ENCODE measurements around the gene ZYG11B.
A peak's percentile ranks its signal among the peaks of the same experiment; 100 is the strongest.
"Not testable (repeated sequence)": the region's sequence is repeated elsewhere in the genome, so short reads cannot be mapped to it uniquely, and the experiment has no call there.

ZYG11B gene

DNA sequence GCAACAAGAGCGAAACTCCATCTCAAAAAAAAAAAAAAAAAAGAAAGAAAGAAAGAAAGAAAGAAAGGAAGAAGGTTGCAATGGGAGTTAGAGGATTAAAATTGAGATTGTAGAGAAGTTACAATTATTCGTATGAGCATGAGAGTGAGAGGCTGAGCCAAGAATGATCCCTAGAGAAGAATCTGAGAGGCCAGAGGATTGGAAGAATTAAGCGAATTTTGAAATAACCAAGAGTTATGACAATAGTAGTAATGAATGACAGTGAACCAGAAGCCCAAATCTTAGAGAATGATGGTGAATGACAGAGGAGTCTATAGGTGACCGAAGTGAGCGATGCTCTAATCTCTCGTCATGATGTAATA lies 369 bp upstream of the ZYG11B start:
- H3K4me3 ChIP-seq (ENCODE audit: low read depth, low read length): peak overlapping the region; percentile 37
- ChIA-PET POLR2A (interaction anchor here (0.8 to 1.3 kb wide), 2 partner anchors 12 to 40 kb away, joined by 3 read pairs; no protein-coding TSS in a partner anchor), CTCF (interaction anchor here (1.2 to 2.0 kb wide), 2 partner anchors 26 to 461 kb away, joined by 4 to 6 read pairs; no protein-coding TSS in a partner anchor)
- no peak for DNase-seq (ENCODE audit: low read depth, low spot score)
- TF ChIP-seq, protein P1, sequence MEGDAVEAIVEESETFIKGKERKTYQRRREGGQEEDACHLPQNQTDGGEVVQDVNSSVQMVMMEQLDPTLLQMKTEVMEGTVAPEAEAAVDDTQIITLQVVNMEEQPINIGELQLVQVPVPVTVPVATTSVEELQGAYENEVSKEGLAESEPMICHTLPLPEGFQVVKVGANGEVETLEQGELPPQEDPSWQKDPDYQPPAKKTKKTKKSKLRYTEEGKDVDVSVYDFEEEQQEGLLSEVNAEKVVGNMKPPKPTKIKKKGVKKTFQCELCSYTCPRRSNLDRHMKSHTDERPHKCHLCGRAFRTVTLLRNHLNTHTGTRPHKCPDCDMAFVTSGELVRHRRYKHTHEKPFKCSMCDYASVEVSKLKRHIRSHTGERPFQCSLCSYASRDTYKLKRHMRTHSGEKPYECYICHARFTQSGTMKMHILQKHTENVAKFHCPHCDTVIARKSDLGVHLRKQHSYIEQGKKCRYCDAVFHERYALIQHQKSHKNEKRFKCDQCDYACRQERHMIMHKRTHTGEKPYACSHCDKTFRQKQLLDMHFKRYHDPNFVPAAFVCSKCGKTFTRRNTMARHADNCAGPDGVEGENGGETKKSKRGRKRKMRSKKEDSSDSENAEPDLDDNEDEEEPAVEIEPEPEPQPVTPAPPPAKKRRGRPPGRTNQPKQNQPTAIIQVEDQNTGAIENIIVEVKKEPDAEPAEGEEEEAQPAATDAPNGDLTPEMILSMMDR (IDR thresholded peaks at IDR 0.05; ENCODE audit: insufficient read depth, low read length, missing control alignments): no peak

DNA sequence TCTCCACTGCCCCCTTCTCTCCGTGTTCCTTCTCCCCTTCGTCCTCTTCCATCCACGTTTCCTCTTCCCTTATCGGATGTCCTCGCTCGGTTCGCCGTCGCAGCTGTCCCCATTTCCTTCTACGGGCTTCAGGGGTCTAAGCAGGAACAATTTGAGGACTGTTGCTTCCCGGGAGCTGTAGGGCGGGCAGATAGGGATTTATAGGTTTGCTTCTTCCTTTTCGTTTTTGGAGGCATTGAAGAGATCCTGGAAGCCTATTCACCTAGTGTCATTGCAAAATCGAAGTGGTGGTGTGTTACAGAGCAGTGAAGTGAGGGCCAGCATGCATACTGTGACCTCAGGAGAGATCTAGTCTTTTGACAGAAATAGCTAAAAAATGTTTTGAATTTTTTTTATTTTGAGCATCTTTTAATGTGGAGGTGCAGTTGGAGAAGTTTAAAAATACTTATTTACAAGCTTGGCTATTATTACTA lies 897 bp downstream of the ZYG11B start:
- ChIA-PET POLR2A (interaction anchor here (0.7 to 1.3 kb wide), 2 partner anchors 11 kb away, joined by 3 to 5 read pairs; no protein-coding TSS in a partner anchor), CTCF (interaction anchor here (1.2 to 2.2 kb wide), 6 partner anchors 10 to 459 kb away, joined by 3 to 12 read pairs (median 4); no protein-coding TSS in a partner anchor)
- no peak for DNase-seq (ENCODE audit: low read depth, low spot score)
- H3K4me3 ChIP-seq (ENCODE audit: low read depth, low read length): peak overlapping the region; percentile 88
- TF ChIP-seq, protein P1 (IDR thresholded peaks at IDR 0.05; ENCODE audit: insufficient read depth, low read length, missing control alignments): no peak

DNA sequence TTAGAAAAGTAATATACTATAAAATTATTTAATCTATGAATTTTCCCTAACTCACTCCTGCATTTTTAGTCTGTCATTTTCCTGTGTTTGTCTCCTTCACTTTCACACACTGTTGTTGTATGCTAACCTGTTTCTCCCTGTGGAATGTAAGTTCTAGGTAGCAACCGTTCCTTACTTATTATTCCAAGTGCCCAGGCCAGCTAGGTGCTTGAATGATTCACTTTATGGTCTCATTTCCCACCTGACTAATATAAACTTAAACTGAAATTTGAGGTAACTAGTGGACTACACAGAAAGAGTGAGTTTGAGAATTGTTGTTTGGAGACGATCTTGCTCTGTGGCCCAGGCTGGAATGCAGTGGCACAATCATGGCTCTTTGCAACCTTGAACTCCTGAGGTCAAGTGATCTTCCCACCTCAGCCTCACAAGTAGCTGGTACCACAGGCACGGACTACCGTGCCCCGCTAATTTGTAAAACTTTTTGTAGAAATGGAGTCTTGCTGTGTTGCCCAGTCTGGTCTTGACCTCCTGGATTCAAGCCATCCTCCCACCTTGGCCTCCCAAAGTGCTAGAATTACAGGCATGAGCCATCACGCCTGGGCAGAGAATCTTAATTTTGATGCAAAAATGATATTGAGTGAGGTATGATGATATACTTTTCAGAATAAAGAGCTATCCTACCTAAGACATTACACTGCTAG lies 1.9 kb downstream of the ZYG11B start:
- POLR2A ChIA-PET: interaction anchor here (0.7 kb wide), 1 partner anchor 10 kb away, joined by 5 read pairs; no protein-coding TSS in a partner anchor

DNA sequence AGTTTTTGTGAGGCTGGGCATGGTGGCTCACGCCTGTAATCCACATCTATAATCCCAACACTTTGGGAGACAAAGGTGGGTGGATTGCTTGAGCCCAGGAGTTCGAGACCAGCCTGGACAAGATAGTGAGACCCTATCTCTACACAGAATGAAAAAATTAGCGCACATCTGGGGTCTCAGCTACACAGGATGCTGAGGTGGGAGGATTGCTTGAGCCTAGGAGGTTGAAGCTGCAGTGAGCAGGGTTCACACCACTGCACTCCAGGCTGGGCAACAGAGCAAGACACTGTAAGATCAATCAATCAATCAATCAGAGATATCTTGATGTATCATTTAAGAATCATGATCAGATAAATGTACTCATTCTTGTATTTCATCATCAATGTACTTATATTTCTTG lies 7.1 kb downstream of the ZYG11B start:
- TF ChIP-seq, protein P1 (IDR thresholded peaks at IDR 0.05; ENCODE audit: insufficient read depth, low read length, missing control alignments): no peak
- ChIA-PET CTCF (interaction anchor here (1.2 to 1.5 kb wide), 2 partner anchors 15 kb away, joined by 3 to 4 read pairs; no protein-coding TSS in a partner anchor), POLR2A (no interaction called here)
- no peak for DNase-seq (ENCODE audit: low read depth, low spot score)
- H3K4me3 ChIP-seq (ENCODE audit: low read depth, low read length): no peak overlapping the region

More for the DNA sequence above, 1.9 kb downstream of the ZYG11B start:
- CTCF ChIA-PET: interaction anchor here (1.0 to 2.2 kb wide), 7 partner anchors 9 to 454 kb away, joined by 3 to 12 read pairs (median 4); no protein-coding TSS in a partner anchor
- peak overlapping the region; percentile 27 for H3K4me3 ChIP-seq (ENCODE audit: low read depth, low read length)
- no peak for DNase-seq (ENCODE audit: low read depth, low spot score)
- TF ChIP-seq, protein P1 (IDR thresholded peaks at IDR 0.05; ENCODE audit: insufficient read depth, low read length, missing control alignments): no peak

DNA sequence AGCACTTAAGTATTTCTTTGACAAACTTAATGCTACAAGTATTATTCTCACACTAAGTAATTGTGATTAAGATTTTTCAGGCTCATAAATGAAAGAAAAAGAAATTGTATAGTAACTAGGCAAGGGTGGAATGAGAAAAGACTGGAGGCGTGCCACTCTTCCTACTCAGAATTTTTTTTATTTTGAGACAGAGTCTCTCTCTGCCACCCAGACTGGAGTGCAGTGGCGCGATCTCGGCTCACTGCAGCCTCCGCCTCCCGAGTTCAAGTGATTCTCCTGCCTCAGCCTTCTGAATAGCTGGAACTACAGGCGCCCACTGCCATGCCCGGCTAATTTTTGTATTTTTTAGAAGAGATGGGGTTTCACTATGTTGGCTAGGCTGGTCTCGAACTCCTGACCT lies 9.1 kb downstream of the ZYG11B start:
- H3K4me3 ChIP-seq (ENCODE audit: low read depth, low read length); POLR2A ChIA-PET; DNase-seq (ENCODE audit: low read depth, low spot score): not testable (repeated sequence)
- CTCF ChIA-PET: interaction anchor here (1.3 kb wide), 1 partner anchor 8 kb away, joined by 5 read pairs; no protein-coding TSS in a partner anchor

DNA sequence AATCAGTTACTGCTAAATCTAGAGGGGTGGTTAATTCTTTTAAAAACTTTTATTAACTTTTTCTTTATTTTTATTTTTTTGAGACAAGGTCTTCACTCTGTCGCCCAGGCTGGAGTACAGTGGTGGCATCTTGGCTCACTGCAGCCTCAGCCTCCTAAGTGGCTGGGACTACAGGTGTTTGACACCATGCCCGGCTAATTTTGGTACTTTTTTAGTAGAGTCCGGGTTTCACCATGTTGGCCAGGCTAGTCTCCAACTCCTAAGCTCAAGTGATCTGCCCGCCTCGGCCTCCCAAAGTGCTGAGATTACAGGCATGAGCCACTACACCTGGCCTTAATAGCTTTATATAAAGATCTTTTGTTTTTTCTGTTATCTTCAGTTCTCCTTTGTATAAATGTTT lies 11.9 kb downstream of the ZYG11B start:
- TF ChIP-seq, protein P1 (IDR thresholded peaks at IDR 0.05; ENCODE audit: insufficient read depth, low read length, missing control alignments): no peak
- DNase-seq (ENCODE audit: low read depth, low spot score): no peak
- ChIA-PET POLR2A (interaction anchor here (0.7 to 1.5 kb wide), 2 partner anchors 11 to 12 kb away, joined by 3 to 5 read pairs; partner anchors contain the start of gene ZYG11B), CTCF (interaction anchor here (1.8 to 2.5 kb wide), 2 partner anchors 10 to 17 kb away, joined by 5 to 11 read pairs; no protein-coding TSS in a partner anchor)
- H3K4me3 ChIP-seq (ENCODE audit: low read depth, low read length): no peak overlapping the region
